Measurements from ENCODE around the gene CLRN3.

Gene CLRN3

DNA sequence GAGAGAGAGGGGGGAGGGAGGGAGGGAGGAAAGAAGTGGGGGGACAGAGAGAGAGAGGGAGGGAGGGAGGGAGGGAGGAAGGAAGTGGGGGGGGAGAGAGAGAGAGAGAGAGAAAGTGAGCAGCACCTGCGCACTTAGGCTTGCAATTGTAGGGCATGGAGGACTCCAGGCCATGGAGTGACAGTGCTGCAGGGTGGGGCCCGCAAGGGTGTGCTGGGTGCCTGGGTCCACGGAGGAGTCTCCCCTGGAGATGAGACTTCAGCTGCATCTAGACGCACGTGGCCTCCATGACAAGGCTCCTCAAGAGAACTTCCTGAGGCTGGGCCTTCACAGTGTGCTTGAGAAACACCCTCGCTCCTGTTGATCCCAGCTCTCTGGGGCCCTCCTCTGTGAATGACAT, 44.5 kb downstream of the CLRN3 start:
- no peak for DNase-seq (ENCODE audit: low spot score)

DNA sequence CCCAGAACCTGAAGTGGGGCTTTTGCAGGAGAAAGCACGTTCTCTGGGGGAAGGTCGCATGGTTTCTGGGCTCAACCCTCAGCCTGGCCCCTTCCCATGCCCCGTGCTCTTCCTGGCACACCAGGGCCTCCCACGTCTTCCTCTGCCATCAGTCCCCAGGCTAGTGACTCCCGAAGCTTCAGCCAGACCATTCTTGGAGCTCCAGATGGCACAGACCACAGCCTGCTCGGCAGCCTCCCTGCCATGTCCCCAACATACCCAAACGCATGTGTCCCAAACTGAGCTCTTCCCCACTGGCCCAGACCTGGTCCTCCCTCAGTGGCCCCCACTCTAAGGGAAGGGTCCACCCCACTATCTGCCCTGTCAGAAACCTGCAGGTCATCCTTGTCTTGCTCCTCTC, 47.0 kb downstream of the CLRN3 start:
- no peak for DNase-seq (ENCODE audit: low spot score)

DNA sequence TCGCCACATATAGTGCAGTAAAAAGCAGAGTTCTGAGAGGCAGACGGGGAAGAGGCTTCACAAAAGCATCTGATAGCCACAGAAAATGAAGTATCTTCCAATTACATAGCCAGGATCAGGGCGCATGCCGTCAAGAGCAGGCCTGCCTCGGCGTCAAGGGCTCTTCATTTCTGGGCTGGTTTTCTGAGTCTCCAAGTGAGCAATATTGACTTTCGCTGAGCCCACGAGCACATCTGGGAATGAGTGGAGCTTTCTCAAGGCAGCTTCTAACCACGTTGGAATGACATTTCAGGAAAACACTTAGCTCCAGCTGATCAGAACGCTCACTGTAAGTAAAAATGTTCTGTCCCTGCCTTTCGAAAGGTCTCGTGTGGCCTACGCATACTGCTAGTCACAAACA, 51.9 kb downstream of the CLRN3 start:
- no peak for DNase-seq (ENCODE audit: low spot score)

DNA sequence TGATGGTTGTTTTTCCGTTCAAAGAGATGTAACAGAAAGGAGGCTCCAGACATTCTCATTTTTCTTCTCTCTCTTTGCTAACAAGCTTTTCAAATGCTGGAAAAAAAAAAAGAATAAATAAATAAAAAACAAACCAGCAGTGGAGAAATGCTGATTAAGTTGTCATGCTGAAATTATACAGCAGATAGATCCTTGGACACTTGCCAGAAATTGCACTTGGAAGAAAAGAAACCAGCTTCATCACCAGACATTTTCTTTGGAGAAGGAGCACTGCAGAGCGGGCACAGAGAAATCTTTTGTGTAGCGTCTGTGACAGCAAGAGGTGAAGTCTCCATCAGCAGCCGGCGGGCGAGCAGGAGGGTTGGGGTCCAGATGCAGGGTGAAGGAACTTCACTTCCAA, 55.8 kb downstream of the CLRN3 start:
- DNase-seq (ENCODE audit: low spot score): no peak

DNA sequence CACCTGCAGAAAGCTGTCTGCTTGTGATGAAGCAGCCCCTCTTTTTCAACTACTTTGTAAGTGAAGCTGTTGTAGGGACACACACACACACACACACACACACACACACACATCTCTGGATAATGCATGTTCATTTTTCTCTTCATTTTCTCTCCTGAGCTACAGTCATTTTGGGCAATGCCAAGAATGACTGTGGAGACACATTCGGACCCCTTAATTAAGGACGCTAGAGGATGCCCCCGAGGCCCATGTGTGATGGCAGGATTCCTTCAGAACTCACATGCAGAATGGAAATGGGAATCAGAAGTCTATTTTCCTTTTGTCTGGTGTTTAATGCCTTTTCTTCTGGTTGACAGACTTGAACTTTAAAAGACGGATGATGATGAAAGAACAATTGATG, 56.6 kb downstream of the CLRN3 start:
- no peak for DNase-seq (ENCODE audit: low spot score)

DNA sequence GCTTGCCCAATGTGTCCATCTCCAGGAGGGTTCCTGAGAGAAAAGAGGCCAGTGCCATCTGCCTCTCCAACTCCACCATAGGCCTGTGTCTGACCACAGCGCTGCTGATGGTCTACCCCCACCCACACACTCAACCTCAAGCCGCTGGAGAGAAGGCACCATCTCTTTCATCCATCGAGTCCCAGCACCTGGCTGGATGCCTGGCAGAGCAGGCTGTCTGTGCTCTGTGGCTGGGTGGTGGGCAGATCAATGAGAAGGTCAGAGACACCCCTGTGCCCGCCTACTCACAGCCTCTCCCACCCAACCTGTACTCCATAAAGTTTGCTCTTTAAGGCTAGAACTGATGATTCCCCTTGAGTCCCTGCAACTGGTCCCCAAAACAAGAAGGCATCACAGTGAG, 58.0 kb downstream of the CLRN3 start:
- DNase-seq (ENCODE audit: low spot score): no peak

DNA sequence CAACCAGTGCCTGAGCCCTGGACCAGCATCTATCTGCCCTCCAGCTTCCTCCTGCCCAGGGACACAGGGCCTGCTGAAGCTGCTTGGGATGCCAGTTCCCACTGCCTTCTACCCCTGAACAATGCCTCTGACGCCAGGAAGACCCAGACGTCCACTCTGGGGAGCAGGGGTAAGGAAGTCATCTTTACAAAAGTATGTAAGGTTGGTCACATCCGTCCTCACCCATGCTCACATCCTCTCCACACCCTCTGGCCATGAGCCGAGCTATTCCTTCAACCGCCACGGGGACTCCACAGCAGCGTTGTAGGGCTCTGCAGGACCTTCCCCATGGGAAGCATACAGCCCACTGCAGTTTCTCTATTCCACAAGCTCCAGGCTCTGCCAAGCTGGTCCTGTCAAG, 58.5 kb downstream of the CLRN3 start:
- DNase-seq (ENCODE audit: low spot score): no peak

DNA sequence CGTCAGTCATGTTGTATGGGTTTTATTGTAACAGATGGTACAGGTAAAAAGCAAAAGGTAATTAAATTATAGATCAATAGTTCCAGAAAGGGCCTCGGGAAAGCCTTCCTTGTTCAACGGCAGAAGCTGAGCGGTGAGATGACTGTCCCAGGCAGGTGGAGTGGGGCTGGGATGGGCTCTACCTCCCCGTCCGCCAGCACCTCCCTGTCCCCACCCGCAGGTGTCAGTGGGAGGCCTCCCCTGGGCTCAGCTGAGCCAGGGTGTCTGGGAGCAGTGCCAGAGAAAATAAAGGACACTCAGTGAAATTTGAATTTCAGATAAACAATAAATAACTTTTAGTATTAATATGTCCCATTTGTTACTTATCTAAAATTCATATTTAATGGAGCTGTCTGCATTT, 58.9 kb downstream of the CLRN3 start:
- DNase-seq (ENCODE audit: low spot score): no peak

DNA sequence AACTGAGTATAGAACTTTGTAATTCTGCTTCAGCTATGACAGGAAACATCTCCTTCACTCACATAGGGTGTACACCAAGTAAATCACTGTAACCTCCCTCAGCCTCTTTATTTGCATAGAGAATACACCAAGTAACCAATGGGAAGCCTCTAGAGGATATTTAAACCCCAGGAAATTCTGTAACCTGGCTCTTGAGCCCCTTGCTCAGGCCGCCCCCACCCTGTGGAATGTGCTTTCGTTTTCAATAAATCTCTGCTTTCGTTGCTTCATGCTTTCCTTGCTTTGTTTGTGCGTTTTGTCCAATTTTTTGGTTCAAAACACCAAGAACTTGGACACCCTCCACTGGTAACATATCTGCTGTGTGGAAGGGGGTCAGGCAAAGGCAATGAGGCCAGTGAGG, 60.2 kb downstream of the CLRN3 start:
- no peak for DNase-seq (ENCODE audit: low spot score)

DNA sequence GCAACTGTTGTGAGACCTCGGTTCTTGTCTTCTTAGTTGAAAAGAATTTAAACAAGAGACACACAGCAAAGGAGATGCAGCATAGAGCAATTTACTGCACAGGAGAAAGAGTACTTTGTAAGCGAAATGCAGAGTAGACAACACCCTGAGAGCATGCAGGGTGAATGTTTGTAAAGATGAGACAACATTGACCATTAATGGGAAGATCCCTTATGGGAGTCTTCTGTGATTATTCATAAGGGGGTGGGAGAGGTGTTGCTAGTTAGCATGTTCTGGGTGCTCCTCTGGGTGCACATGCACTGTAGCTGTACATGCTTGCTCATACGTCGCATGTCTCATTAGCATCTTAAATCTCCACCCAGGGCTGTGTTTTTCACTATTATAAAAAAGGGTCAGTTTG, 62.3 kb downstream of the CLRN3 start:
- DNase-seq (ENCODE audit: low spot score): no peak
